ENCODE results near the gene SLC22A16.

DNA sequence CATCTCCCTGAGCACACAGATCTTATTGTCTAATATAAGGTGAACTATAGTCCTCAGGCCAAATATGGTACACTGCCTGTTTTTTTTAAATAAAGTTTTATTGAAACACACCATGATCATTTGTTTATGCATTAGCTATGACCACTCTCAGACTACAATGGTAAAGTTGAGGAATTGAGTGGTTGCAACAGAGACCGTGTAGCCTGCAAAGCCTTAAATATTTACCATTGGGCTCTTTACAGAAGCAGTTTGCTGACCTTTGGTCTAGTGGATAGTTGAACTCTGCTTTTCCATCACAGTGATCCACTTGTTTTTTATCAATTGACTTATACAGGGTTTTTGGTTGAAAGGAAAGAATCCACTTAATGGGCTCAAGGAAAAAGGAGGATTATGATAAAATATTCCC is 91.0 kb downstream of the SLC22A16 start:
- TF ChIP-seq EZH2phosphoT487 (IDR thresholded peaks at IDR 0.05; ENCODE audit: low read depth) = no peak
- TF ChIP-seq, protein P1, sequence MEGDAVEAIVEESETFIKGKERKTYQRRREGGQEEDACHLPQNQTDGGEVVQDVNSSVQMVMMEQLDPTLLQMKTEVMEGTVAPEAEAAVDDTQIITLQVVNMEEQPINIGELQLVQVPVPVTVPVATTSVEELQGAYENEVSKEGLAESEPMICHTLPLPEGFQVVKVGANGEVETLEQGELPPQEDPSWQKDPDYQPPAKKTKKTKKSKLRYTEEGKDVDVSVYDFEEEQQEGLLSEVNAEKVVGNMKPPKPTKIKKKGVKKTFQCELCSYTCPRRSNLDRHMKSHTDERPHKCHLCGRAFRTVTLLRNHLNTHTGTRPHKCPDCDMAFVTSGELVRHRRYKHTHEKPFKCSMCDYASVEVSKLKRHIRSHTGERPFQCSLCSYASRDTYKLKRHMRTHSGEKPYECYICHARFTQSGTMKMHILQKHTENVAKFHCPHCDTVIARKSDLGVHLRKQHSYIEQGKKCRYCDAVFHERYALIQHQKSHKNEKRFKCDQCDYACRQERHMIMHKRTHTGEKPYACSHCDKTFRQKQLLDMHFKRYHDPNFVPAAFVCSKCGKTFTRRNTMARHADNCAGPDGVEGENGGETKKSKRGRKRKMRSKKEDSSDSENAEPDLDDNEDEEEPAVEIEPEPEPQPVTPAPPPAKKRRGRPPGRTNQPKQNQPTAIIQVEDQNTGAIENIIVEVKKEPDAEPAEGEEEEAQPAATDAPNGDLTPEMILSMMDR (IDR thresholded peaks at IDR 0.05; ENCODE audit: low read depth, low read length) = no peak

Data from OCI-LY3 (cell line).